MM.1S (cell line): ENCODE data around the gene PARD6B.

Experiments
- DNase-seq: peaks from one replicate; pipeline ENCODE4 v3.0.0-alpha.2; 2015
- H2AFZ ChIP-seq: fragments of 300-600 bp; sonication (generic); 2 replicates; pipeline ENCODE4 v1.6.0; 2016; ENCODE audit warnings: antibody characterized with exemption, low read length
- H3F3A ChIP-seq: fragments of 300-600 bp; sonication (generic); 2 replicates; pipeline ENCODE4 v1.6.1; 2016; ENCODE audit warnings: mild to moderate bottlenecking, antibody characterized with exemption, low read length, moderate library complexity, mixed read lengths; ENCODE audit not compliant: insufficient read depth
- H3K27ac ChIP-seq: fragments of 300-600 bp; sonication (generic); 2 replicates; pipeline ENCODE4 v1.5.1; 2016; ENCODE audit warnings: mild to moderate bottlenecking, low read length
- H3K27me3 ChIP-seq: fragments of 300-600 bp; sonication (generic); replicated peaks from 2 replicates; pipeline ENCODE4 v1.6.0; 2016; ENCODE audit warnings: low read length; ENCODE audit not compliant: insufficient read depth
- H3K36me3 ChIP-seq: fragments of 300-600 bp; sonication (generic); replicated peaks from 2 replicates; pipeline ENCODE4 v1.6.1; 2016; ENCODE audit warnings: mild to moderate bottlenecking, low read length, mixed read lengths; ENCODE audit not compliant: insufficient read depth
- H3K4me1 ChIP-seq: fragments of 300-600 bp; sonication (generic); 2 replicates; pipeline ENCODE4 v1.6.1; 2016; ENCODE audit warnings: low read length, mixed read lengths
- H3K4me2 ChIP-seq: fragments of 300-600 bp; sonication (generic); 2 replicates; pipeline ENCODE4 v1.6.0; 2016; ENCODE audit warnings: low read depth, low read length
- H3K4me3 ChIP-seq: fragments of 300-600 bp; sonication (generic); 2 replicates; pipeline ENCODE4 v1.5.1; 2016; ENCODE audit warnings: low read length, mixed read lengths
- H3K79me2 ChIP-seq: fragments of 300-600 bp; sonication (generic); 2 replicates; pipeline ENCODE4 v1.6.1; 2016; ENCODE audit warnings: mixed run types, low read length, mixed read lengths
- H3K9ac ChIP-seq: fragments of 300-600 bp; sonication (generic); 2 replicates; pipeline ENCODE4 v1.6.1; 2016; ENCODE audit warnings: low read length, mixed read lengths
- H3K9me2 ChIP-seq: fragments of 300-600 bp; sonication (generic); replicated peaks from 2 replicates; pipeline ENCODE4 v1.6.1; 2016; ENCODE audit warnings: mild to moderate bottlenecking, low read length, mixed read lengths; ENCODE audit not compliant: insufficient read depth
- H3K9me3 ChIP-seq: fragments of 300-600 bp; sonication (generic); replicated peaks from 2 replicates; pipeline ENCODE4 v1.6.1; 2016; ENCODE audit warnings: mild to moderate bottlenecking, low read length, mixed read lengths; ENCODE audit not compliant: insufficient read depth
- H4K20me1 ChIP-seq: fragments of 300-600 bp; sonication (generic); 2 replicates; pipeline ENCODE4 v1.6.1; 2016; ENCODE audit warnings: mild to moderate bottlenecking, low read length, moderate library complexity, mixed read lengths; ENCODE audit not compliant: insufficient read depth
- EZH2 ChIP-seq: fragments of 300-600 bp; sonication (generic); optimal IDR thresholded peaks from 2 replicates; pipeline ENCODE3; 2017; ENCODE audit warnings: low read depth, mild to moderate bottlenecking, antibody characterized with exemption, low read length, mixed read lengths
- EZH2phosphoT487 ChIP-seq: fragments of 300-600 bp; sonication (generic); IDR thresholded peaks from 2 replicates; pipeline ENCODE4 v1.6.1; 2018; ENCODE audit warnings: antibody characterized with exemption, low read length
- TF ChIP-seq, protein P1 (sequence below): fragments of 300-600 bp; sonication (generic); IDR thresholded peaks from 2 replicates; pipeline ENCODE4 v1.5.1; 2016; ENCODE audit warnings: antibody characterized with exemption, low read length, mixed read lengths

The PARD6B gene

GRCh38 chr20:50745634-50746137, 14.3 kb downstream of the PARD6B start:
- Histone ChIP-seq H4K20me1 (no peaks in the 10 kb centered on the region), H3K9ac (no peak overlapping the region), H3K27me3 (no peaks in the 10 kb centered on the region), H3K4me2 (no peak overlapping the region), H3K4me3 (no peak overlapping the region), H3K36me3 (no peaks in the 10 kb centered on the region), H3K27ac (no peak overlapping the region), H3K9me2 (no peaks in the 10 kb centered on the region), H2AFZ (no peak overlapping the region), H3K9me3 (no peaks in the 10 kb centered on the region), H3K4me1 (0 out of 2 replicates have a peak, but pooled peaks cover 8% of the 10 kb centered on the region), H3K79me2 (peaks cover 11% of the 10 kb centered on the region; the same call in 1 of the 2 replicates), H3F3A (no peaks in the 10 kb centered on the region)
- TF ChIP-seq, protein P1, sequence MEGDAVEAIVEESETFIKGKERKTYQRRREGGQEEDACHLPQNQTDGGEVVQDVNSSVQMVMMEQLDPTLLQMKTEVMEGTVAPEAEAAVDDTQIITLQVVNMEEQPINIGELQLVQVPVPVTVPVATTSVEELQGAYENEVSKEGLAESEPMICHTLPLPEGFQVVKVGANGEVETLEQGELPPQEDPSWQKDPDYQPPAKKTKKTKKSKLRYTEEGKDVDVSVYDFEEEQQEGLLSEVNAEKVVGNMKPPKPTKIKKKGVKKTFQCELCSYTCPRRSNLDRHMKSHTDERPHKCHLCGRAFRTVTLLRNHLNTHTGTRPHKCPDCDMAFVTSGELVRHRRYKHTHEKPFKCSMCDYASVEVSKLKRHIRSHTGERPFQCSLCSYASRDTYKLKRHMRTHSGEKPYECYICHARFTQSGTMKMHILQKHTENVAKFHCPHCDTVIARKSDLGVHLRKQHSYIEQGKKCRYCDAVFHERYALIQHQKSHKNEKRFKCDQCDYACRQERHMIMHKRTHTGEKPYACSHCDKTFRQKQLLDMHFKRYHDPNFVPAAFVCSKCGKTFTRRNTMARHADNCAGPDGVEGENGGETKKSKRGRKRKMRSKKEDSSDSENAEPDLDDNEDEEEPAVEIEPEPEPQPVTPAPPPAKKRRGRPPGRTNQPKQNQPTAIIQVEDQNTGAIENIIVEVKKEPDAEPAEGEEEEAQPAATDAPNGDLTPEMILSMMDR, result no peak
- TF ChIP-seq EZH2phosphoT487 (no peak), EZH2 (no peak)
- DNase-seq, result no peak

DNA sequence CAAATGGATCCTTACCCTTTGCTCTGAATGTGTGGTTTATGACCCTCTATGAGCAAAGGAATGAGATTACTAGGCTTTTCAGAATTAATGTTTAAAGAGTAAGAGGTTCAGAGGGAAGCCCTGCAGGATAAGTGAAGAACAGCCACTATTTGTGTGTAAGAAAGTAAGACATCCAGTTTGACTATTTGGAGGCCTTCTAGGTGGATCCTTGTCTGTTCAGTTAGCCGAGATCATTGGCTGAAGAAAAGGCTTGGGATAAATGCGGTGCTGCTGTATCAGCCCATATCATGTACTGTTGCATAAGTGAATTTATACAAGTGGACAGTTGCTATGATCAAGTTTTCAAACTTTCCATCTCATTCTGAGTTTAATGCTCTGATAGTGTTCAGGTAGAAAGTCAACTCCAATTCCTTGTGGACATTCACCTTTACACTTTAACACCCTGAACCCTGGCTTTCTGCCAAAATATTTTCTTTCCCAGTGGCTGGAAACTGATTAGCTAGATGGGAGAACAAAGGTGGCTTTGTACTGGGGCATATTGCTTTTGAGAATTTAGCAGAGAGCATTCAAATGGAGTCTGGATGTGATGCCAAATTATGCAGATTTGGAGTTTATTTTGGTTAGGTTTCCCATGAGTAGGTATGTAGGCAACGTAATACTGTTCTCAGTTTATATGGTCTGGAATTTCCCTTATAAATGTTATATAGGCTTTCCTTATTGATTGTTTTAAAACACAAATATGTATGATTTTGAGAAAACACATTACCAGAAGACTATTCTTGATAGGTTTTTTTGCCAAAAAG, 15.0 kb downstream of the PARD6B start:
- TF ChIP-seq, protein P1, result no peak
- no peak for TF ChIP-seq EZH2phosphoT487
- no peak for TF ChIP-seq EZH2
- Histone ChIP-seq H3K36me3 (no peaks in the 10 kb centered on the region), H4K20me1 (no peaks in the 10 kb centered on the region), H3K9ac (no peak overlapping the region), H3K4me3 (no peak overlapping the region), H3K4me2 (no peak overlapping the region), H3K9me3 (no peaks in the 10 kb centered on the region), H3K4me1 (0 out of 2 replicates have a peak, but pooled peaks cover 8% of the 10 kb centered on the region), H3K27ac (no peak overlapping the region), H3K9me2 (no peaks in the 10 kb centered on the region), H2AFZ (no peak overlapping the region), H3K27me3 (no peaks in the 10 kb centered on the region), H3K79me2 (peaks cover 11% of the 10 kb centered on the region; the same call in 1 of the 2 replicates), H3F3A (no peaks in the 10 kb centered on the region)
- no peak for DNase-seq

GRCh38 chr20:50747275-50747674, 15.9 kb downstream of the PARD6B start:
- DNase-seq, result no peak
- Histone ChIP-seq H3K9me2 (no peaks in the 10 kb centered on the region), H3K36me3 (no peaks in the 10 kb centered on the region), H3K4me3 (peak overlapping the region; percentile 42), H3K9ac (peak overlapping the region; percentile 26; the same call in 1 of the 2 replicates), H3K4me1 (0 out of 2 replicates have a peak, but pooled peaks cover 8% of the 10 kb centered on the region), H3K4me2 (peak overlapping the region; percentile 70), H4K20me1 (no peaks in the 10 kb centered on the region), H3K79me2 (peaks cover 11% of the 10 kb centered on the region; the same call in 1 of the 2 replicates), H3F3A (no peaks in the 10 kb centered on the region), H3K27me3 (no peaks in the 10 kb centered on the region), H2AFZ (peak overlapping the region; percentile 13; the same call in 1 of the 2 replicates), H3K9me3 (no peaks in the 10 kb centered on the region), H3K27ac (peak overlapping the region; percentile 38; the same call in 1 of the 2 replicates)
- TF ChIP-seq, protein P1, result no peak
- TF ChIP-seq EZH2phosphoT487, result no peak
- TF ChIP-seq EZH2, result no peak
